ENCODE measurements around the gene SLC22A23.

DNA sequence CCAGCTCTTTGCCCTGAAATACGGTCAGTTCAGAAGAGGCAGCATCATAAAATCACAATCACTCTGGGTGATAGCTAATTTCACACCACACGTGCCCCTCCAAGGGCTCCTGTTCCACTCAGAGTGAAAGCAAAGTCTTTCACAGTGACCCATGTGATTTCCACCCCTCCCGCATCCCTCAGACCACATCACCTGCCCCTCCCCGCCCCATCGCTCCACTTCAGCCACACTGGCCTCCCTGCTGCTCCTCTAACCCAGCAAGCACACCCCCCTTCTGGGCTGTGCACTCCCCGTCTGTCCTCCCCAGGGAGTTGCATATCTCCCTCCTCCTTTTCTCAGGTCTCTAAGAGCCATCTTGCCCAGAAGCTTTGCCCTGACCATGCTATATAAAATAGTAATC lies 123.6 kb downstream of the SLC22A23 start:
- TF ChIP-seq SUZ12 (IDR thresholded peaks at IDR 0.05; ENCODE audit: extremely low read depth, insufficient read depth, insufficient read length) (no peak), ZNF274 (IDR thresholded peaks at IDR 0.05; ENCODE audit: low read depth, low read length) (no peak), YY1 (IDR thresholded peaks at IDR 0.05; ENCODE audit: insufficient read depth, insufficient read length) (no peak)
